ENCODE data around the gene ABHD2.
"Not testable (repeated sequence)": the region's sequence is repeated elsewhere in the genome, so short reads cannot be mapped to it uniquely, and the experiment has no call there.

The ABHD2 gene

DNA sequence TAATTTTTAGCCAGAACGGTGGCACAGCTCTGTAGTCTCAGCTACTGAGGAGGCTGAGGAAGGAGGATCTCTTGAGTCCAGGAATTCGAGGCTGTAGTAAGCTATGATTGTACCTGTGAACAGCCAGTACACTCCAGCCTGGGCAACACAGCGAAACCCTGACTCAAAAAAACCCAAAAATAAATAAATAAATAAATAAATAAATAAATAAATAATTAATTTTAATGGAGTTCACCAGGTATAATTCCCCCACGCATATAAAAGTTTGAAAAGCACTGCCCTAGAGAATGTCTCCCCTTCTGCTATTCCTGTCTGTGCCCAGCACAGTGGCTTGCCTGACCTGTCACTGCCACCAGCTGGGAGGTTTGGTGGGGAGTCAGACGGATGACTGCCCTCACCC is 137.3 kb downstream of the ABHD2 start:
- H3K36me3 ChIP-seq = no peaks in the 10 kb centered on the region
- DNase-seq = no peak
- TF ChIP-seq CTCF (IDR thresholded peaks at IDR 0.05; ENCODE audit: low read depth, low read length) = no peak
- no peak overlapping the region for H3K4me3 ChIP-seq (ENCODE audit: low read depth, low read length)
- no peaks in the 10 kb centered on the region for H3K9me3 ChIP-seq (ENCODE audit: severe bottlenecking)
- no peaks in the 10 kb centered on the region for H3K27me3 ChIP-seq (ENCODE audit: insufficient read depth, low read depth, severe bottlenecking)
- H3K27ac ChIP-seq = no peak overlapping the region

- no peak overlapping the region for H3K4me3 ChIP-seq (ENCODE audit: low read depth, low read length)
- DNase-seq = no peak
- no peaks in the 10 kb centered on the region for H3K9me3 ChIP-seq (ENCODE audit: severe bottlenecking)
- no peak for TF ChIP-seq CTCF (IDR thresholded peaks at IDR 0.05; ENCODE audit: low read depth, low read length)
- H3K27ac ChIP-seq = no peak overlapping the region
- H3K27me3 ChIP-seq (ENCODE audit: insufficient read depth, low read depth, severe bottlenecking) = no peaks in the 10 kb centered on the region
- no peaks in the 10 kb centered on the region for H3K36me3 ChIP-seq
Observed at GRCh38 chr15:89226359-89227221, 138.3 kb downstream of the ABHD2 start.

- no peaks in the 10 kb centered on the region for H3K36me3 ChIP-seq
- no peak for DNase-seq
- no peak overlapping the region for H3K4me3 ChIP-seq (ENCODE audit: low read depth, low read length)
- H3K27me3 ChIP-seq (ENCODE audit: insufficient read depth, low read depth, severe bottlenecking) = no peaks in the 10 kb centered on the region
- no peak overlapping the region for H3K27ac ChIP-seq
- TF ChIP-seq CTCF (IDR thresholded peaks at IDR 0.05; ENCODE audit: low read depth, low read length) = no peak
- H3K9me3 ChIP-seq (ENCODE audit: severe bottlenecking) = no peaks in the 10 kb centered on the region
Observed at GRCh38 chr15:89227425-89227824, 139.2 kb downstream of the ABHD2 start.

DNA sequence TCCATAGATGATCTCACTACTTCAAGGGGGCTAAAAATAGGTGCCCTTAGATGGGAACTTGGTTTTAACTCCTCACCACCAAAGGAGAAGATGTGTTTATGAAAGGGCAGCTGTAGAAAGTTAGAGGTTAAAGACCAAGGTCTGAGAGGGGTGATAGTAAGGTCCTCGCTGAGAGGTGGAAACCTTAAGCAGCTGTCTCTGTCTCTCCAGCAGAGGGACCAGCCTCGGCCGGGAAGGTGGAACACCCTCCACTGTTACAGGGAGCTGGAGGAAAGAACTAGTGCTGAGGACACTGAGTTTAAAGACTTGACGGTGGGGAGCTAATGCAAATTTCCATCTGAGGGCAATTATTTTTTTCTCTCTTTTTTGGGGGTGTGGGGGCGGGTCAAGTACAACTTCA is 142.0 kb downstream of the ABHD2 start:
- Histone ChIP-seq H3K4me3 (ENCODE audit: low read depth, low read length) (no peak overlapping the region), H3K36me3 (no peaks in the 10 kb centered on the region), H3K27ac (no peak overlapping the region), H3K27me3 (ENCODE audit: insufficient read depth, low read depth, severe bottlenecking) (no peaks in the 10 kb centered on the region), H3K9me3 (ENCODE audit: severe bottlenecking) (no peaks in the 10 kb centered on the region)
- 0 out of 2 replicates have a peak, but pooled peaks have one; percentile 15 for TF ChIP-seq CTCF (IDR thresholded peaks at IDR 0.05; ENCODE audit: low read depth, low read length)
- no peak for DNase-seq

DNA sequence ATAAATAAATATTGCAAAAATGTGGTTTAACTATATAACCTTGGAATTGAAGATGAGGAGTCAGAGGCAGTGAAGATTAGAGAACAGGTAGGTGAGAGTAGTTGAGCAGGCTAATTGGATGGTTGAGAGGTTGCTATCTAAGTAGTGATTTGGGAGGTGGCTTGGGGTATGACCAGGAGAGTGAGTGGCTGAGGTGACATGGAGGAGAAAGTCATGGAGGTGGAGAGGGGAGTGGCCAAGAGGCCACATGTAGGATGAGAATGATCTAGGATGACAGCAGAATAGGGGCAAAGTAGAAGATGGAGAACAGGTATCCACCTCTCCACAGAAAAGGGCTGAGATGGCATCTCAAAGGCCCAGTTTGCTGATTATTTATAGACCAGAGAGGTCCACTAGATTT is 143.6 kb downstream of the ABHD2 start:
- no peak overlapping the region for H3K27ac ChIP-seq
- no peak for DNase-seq
- no peak overlapping the region for H3K4me3 ChIP-seq (ENCODE audit: low read depth, low read length)
- no peaks in the 10 kb centered on the region for H3K36me3 ChIP-seq
- no peaks in the 10 kb centered on the region for H3K27me3 ChIP-seq (ENCODE audit: insufficient read depth, low read depth, severe bottlenecking)
- H3K9me3 ChIP-seq (ENCODE audit: severe bottlenecking) = no peaks in the 10 kb centered on the region
- TF ChIP-seq CTCF (IDR thresholded peaks at IDR 0.05; ENCODE audit: low read depth, low read length) = no peak

- not testable (repeated sequence) for DNase-seq; H3K9me3 ChIP-seq (ENCODE audit: severe bottlenecking); H3K27me3 ChIP-seq (ENCODE audit: insufficient read depth, low read depth, severe bottlenecking); H3K4me3 ChIP-seq (ENCODE audit: low read depth, low read length); H3K36me3 ChIP-seq; H3K27ac ChIP-seq
Observed at GRCh38 chr15:89239883-89240810, 151.9 kb downstream of the ABHD2 start.
